Mucosa of stomach (tissue), 1 donor: ENCODE measurements around the gene AGAP5.
"Not testable (repeated sequence)": the region's sequence is repeated elsewhere in the genome, so short reads cannot be mapped to it uniquely, and the experiment has no call there.

ENCODE experiments used
- H3K27me3 ChIP-seq: one replicate; pipeline ENCODE4 v1.7.0; 2013; ENCODE audit warnings: mild to moderate bottlenecking, low read length; ENCODE audit not compliant: control insufficient read depth, insufficient read depth
- H3K36me3 ChIP-seq: one replicate; pipeline ENCODE4 v1.7.0; 2013; ENCODE audit warnings: low read length; ENCODE audit not compliant: control insufficient read depth, insufficient read depth
- H3K4me1 ChIP-seq: one replicate; pipeline ENCODE4 v1.7.0; 2013; ENCODE audit warnings: mild to moderate bottlenecking, low read length; ENCODE audit not compliant: control insufficient read depth, insufficient read depth
- H3K4me3 ChIP-seq: one replicate; pipeline ENCODE4 v1.7.0; 2013; ENCODE audit warnings: low read length
- H3K9ac ChIP-seq: one replicate; pipeline ENCODE4 v1.7.0; 2013; ENCODE audit warnings: mild to moderate bottlenecking, low read length, moderate library complexity
- H3K9me3 ChIP-seq: one replicate; pipeline ENCODE4 v1.7.0; 2013; ENCODE audit warnings: mild to moderate bottlenecking, low read length, moderate library complexity; ENCODE audit not compliant: control insufficient read depth
- donor health status: Pancreatic carcinoma.

The AGAP5 gene

GRCh38 chr10:73697675-73698159 lies at the start of gene AGAP5:
Gene AGAP5, minus strand, starts transcription at chr10:73698109. Its CDS starts 354 bp downstream, at chr10:73697755.
- not testable (repeated sequence) for H3K27me3 ChIP-seq, H3K4me1 ChIP-seq, H3K4me3 ChIP-seq, H3K9me3 ChIP-seq, H3K36me3 ChIP-seq, H3K9ac ChIP-seq

GRCh38 chr10:73746721-73747120 lies 48.8 kb upstream of the AGAP5 start:
- H3K36me3 ChIP-seq = no peaks in the 10 kb centered on the region
- H3K4me1 ChIP-seq = peaks cover 27% of the 10 kb centered on the region
- no peak overlapping the region for H3K9ac ChIP-seq

GRCh38 chr10:73744664-73744975 lies 46.7 kb upstream of the AGAP5 start:
- H3K9ac ChIP-seq = peak overlapping the region; percentile 91
- H3K4me1 ChIP-seq = peaks cover 33% of the 10 kb centered on the region
- H3K9me3 ChIP-seq = no peaks in the 10 kb centered on the region
- peak overlapping the region; percentile 87 for H3K4me3 ChIP-seq
- no peaks in the 10 kb centered on the region for H3K36me3 ChIP-seq
- no peaks in the 10 kb centered on the region for H3K27me3 ChIP-seq

More at GRCh38 chr10:73746721-73747120, 48.8 kb upstream of the AGAP5 start:
- no peaks in the 10 kb centered on the region for H3K9me3 ChIP-seq
- H3K27me3 ChIP-seq = no peaks in the 10 kb centered on the region
- no peak overlapping the region for H3K4me3 ChIP-seq

- H3K4me3 ChIP-seq = peak within 1 kb of the TSS; percentile 87
- no peaks in the 10 kb centered on the region for H3K9me3 ChIP-seq
- H3K4me1 ChIP-seq = peaks cover 33% of the 10 kb centered on the region
- no peaks in the 10 kb centered on the region for H3K36me3 ChIP-seq
- no peaks in the 10 kb centered on the region for H3K27me3 ChIP-seq
- peak within 1 kb of the TSS; percentile 91 for H3K9ac ChIP-seq
Observed at GRCh38 chr10:73743905-73744663, 46.2 kb upstream of the AGAP5 start, which contains the start of gene SEC24C. Gene SEC24C, plus strand, starts transcription at chr10:73744372. Its CDS starts 2,461 bp downstream, at chr10:73746833.

- no peaks in the 10 kb centered on the region for H3K36me3 ChIP-seq
- peak overlapping the region; percentile 87 for H3K4me3 ChIP-seq
- H3K4me1 ChIP-seq = peaks cover 33% of the 10 kb centered on the region
Observed at GRCh38 chr10:73743327-73743904, 45.5 kb upstream of the AGAP5 start.

GRCh38 chr10:73742454-73742734 lies 44.5 kb upstream of the AGAP5 start:
- peaks cover 33% of the 10 kb centered on the region for H3K4me1 ChIP-seq

More at GRCh38 chr10:73743327-73743904, 45.5 kb upstream of the AGAP5 start:
- Histone ChIP-seq H3K27me3 (no peaks in the 10 kb centered on the region), H3K9ac (peak overlapping the region; percentile 91), H3K9me3 (no peaks in the 10 kb centered on the region)

GRCh38 chr10:73740501-73741254 lies 42.8 kb upstream of the AGAP5 start:
- not testable (repeated sequence) for H3K4me3 ChIP-seq, H3K9ac ChIP-seq, H3K36me3 ChIP-seq, H3K9me3 ChIP-seq, H3K27me3 ChIP-seq
- peaks cover 33% of the 10 kb centered on the region for H3K4me1 ChIP-seq

More at GRCh38 chr10:73742454-73742734, 44.5 kb upstream of the AGAP5 start:
- Histone ChIP-seq H3K9ac (no peak overlapping the region), H3K36me3 (no peaks in the 10 kb centered on the region), H3K9me3 (no peaks in the 10 kb centered on the region), H3K4me3 (no peak overlapping the region), H3K27me3 (no peaks in the 10 kb centered on the region)

GRCh38 chr10:73734796-73735305 lies 36.9 kb upstream of the AGAP5 start:
- Histone ChIP-seq H3K4me1 (no peaks in the 10 kb centered on the region), H3K9ac (no peak overlapping the region), H3K27me3 (no peaks in the 10 kb centered on the region), H3K36me3 (no peaks in the 10 kb centered on the region), H3K9me3 (no peaks in the 10 kb centered on the region), H3K4me3 (no peak overlapping the region)

GRCh38 chr10:73734028-73734720 lies 36.3 kb upstream of the AGAP5 start:
- Histone ChIP-seq H3K9me3 (no peaks in the 10 kb centered on the region), H3K4me3 (no peak overlapping the region), H3K36me3 (no peaks in the 10 kb centered on the region), H3K4me1 (no peaks in the 10 kb centered on the region), H3K9ac (no peak overlapping the region), H3K27me3 (no peaks in the 10 kb centered on the region)

GRCh38 chr10:73732931-73733623 lies 35.2 kb upstream of the AGAP5 start:
- H3K36me3 ChIP-seq = no peaks in the 10 kb centered on the region
- no peak overlapping the region for H3K4me3 ChIP-seq
- H3K9ac ChIP-seq = no peak overlapping the region
- H3K4me1 ChIP-seq = no peaks in the 10 kb centered on the region
- no peaks in the 10 kb centered on the region for H3K9me3 ChIP-seq
- no peaks in the 10 kb centered on the region for H3K27me3 ChIP-seq

- Histone ChIP-seq H3K36me3 (no peaks in the 10 kb centered on the region), H3K4me3 (no peak overlapping the region), H3K9ac (no peak overlapping the region), H3K27me3 (no peaks in the 10 kb centered on the region), H3K9me3 (no peaks in the 10 kb centered on the region), H3K4me1 (no peaks in the 10 kb centered on the region)
Observed at GRCh38 chr10:73732426-73732825, 34.5 kb upstream of the AGAP5 start.
